Transverse colon (tissue), 3 donors: Measurements from ENCODE around the gene DLG5.

Source experiments
- EP300 ChIP-seq: sonication (generic); formaldehyde crosslinking; IDR thresholded peaks from one replicate; pipeline ENCODE4 v1.6.1; 2017; ENCODE audit warnings: antibody characterized with exemption, low read depth
- POLR2A ChIP-seq: fragments of 450-650 bp; IDR thresholded peaks from one replicate; pipeline ENCODE4 v1.6.1; 2016; ENCODE audit warnings: antibody characterized with exemption, mild to moderate bottlenecking, moderate library complexity
- TF ChIP-seq, protein P1 (sequence below), 5 experiments: fragments of 200-600 bp in 3 of 5; fragments of 450-650 bp in 2 of 5; sonication (generic) in 3 of 5; IDR thresholded peaks; 1 replicate in 2 of 5; 2 replicates in 3 of 5; pipeline ENCODE4 v1.5.1; 2016 to 2017; ENCODE audit warnings: antibody characterized with exemption in 5 of 5, inconsistent platforms in 3 of 5, mild to moderate bottlenecking in 2 of 5, moderate library complexity in 1 of 5

DNA sequence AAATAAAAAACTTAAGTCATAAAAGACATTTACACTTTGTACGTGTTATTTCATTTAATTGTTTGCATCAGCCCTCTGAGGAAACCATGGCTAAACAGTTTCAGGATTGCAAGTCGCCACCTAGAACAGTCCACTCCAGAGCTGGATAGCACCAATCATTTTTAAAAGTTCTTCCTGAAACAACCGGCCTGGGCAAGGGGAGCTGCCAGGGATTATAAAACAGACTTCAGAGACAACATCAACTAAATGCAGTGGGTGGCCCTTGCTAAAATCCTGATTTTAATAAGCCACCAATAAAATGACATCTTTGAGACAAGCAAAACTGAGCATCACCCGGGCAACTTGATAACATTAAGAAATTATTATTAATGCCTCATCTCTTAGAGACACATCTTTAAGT is 13.5 kb downstream of the DLG5 start:
- no peak for TF ChIP-seq EP300
- TF ChIP-seq, protein P1, sequence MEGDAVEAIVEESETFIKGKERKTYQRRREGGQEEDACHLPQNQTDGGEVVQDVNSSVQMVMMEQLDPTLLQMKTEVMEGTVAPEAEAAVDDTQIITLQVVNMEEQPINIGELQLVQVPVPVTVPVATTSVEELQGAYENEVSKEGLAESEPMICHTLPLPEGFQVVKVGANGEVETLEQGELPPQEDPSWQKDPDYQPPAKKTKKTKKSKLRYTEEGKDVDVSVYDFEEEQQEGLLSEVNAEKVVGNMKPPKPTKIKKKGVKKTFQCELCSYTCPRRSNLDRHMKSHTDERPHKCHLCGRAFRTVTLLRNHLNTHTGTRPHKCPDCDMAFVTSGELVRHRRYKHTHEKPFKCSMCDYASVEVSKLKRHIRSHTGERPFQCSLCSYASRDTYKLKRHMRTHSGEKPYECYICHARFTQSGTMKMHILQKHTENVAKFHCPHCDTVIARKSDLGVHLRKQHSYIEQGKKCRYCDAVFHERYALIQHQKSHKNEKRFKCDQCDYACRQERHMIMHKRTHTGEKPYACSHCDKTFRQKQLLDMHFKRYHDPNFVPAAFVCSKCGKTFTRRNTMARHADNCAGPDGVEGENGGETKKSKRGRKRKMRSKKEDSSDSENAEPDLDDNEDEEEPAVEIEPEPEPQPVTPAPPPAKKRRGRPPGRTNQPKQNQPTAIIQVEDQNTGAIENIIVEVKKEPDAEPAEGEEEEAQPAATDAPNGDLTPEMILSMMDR (IDR thresholded peaks at IDR 0.05) = no peak
- no peak for TF ChIP-seq POLR2A
